HG03575 (cell line): ENCODE data around the gene UGT2B7.
"Not testable (repeated sequence)": the region's sequence is repeated elsewhere in the genome, so short reads cannot be mapped to it uniquely, and the experiment has no call there.

Experiments used
- ATAC-seq: cut with Tn5 transposase; IDR thresholded peaks from one replicate; pipeline ENCODE4 v1.9.1; 2021; ENCODE audit not compliant: unreplicated experiment, insufficient number of reproducible peaks, low FRiP score; ENCODE audit errors: extremely low read depth

The UGT2B7 gene

GRCh38 chr4:69096111-69096656 is at the start of gene UGT2B7:
Gene UGT2B7 (plus strand): TSS chr4:69096474. CDS start chr4:69096521, 47 bp downstream.
- no peak for ATAC-seq

- no peak for ATAC-seq
These were observed 46.4 kb upstream of the UGT2B7 start for GRCh38 chr4:69049860-69050259.

GRCh38 chr4:69050853-69051575 is 45.3 kb upstream of the UGT2B7 start:
- ATAC-seq, result not testable (repeated sequence)

- no peak for ATAC-seq
These were observed 44.7 kb upstream of the UGT2B7 start for GRCh38 chr4:69051576-69051943.

- not testable (repeated sequence) for ATAC-seq
These were observed 42.9 kb upstream of the UGT2B7 start for GRCh38 chr4:69053309-69053885.

- not testable (repeated sequence) for ATAC-seq
These were observed 42.2 kb upstream of the UGT2B7 start for GRCh38 chr4:69054033-69054432.

- no peak for ATAC-seq
These were observed 41.6 kb upstream of the UGT2B7 start for GRCh38 chr4:69054578-69055200.

- no peak for ATAC-seq
These were observed 40.1 kb upstream of the UGT2B7 start for GRCh38 chr4:69056150-69056549.

GRCh38 chr4:69056921-69057550 is 39.2 kb upstream of the UGT2B7 start:
- no peak for ATAC-seq

- ATAC-seq, result peak; percentile 88
These were observed 38.5 kb upstream of the UGT2B7 start for GRCh38 chr4:69057620-69058409.

- ATAC-seq, result no peak
These were observed 37.7 kb upstream of the UGT2B7 start for GRCh38 chr4:69058410-69059059.

GRCh38 chr4:69060651-69061308 is 35.5 kb upstream of the UGT2B7 start:
- ATAC-seq, result no peak

- no peak for ATAC-seq
These were observed 31.9 kb upstream of the UGT2B7 start for GRCh38 chr4:69064391-69064790.

- ATAC-seq, result no peak
These were observed 29.3 kb upstream of the UGT2B7 start for GRCh38 chr4:69066945-69067344.

GRCh38 chr4:69069085-69069484 is 27.2 kb upstream of the UGT2B7 start:
- no peak for ATAC-seq

GRCh38 chr4:69070590-69070989 is 25.7 kb upstream of the UGT2B7 start:
- no peak for ATAC-seq

GRCh38 chr4:69071286-69071685 is 25.0 kb upstream of the UGT2B7 start:
- ATAC-seq, result no peak

GRCh38 chr4:69073375-69073774 is 22.9 kb upstream of the UGT2B7 start:
- ATAC-seq, result no peak
